H1 (cell line): ENCODE results near the gene ASCC1. TPM values are rescaled to one million over a fixed set of nuclear protein-coding genes. Genes with fewer than 3 reads are reported as not detected.

Source experiments
- CTCF ChIA-PET: fragments of 300-600 bp; sonication (Branson Sonifier 250); formaldehyde crosslinking; loops from one replicate; lab custom pipeline; 2021; ENCODE audit not compliant: partially characterized antibody; lab: Charles Lee
- POLR2A ChIA-PET: fragments of 300-600 bp; sonication (Branson Sonifier 250); formaldehyde crosslinking; loops from one replicate; lab custom pipeline; 2021; ENCODE audit warnings: inconsistent platforms; ENCODE audit not compliant: partially characterized antibody; lab: Charles Lee
- DNase-seq, 2 experiments: peaks; one replicate each; pipeline versions ENCODE4 v3.0.0 to v3.0.0-alpha.2; 2010 to 2022; ENCODE audit warnings: low spot score in 2 of 2, low read depth in 1 of 2, mixed read lengths in 1 of 2
- FAIRE-seq: peaks from 2 replicates; lab custom pipeline; 2011; peaks lifted over from hg19 to GRCh38; lab: Jason Lieb, UNC
- H2AFZ ChIP-seq: 2 replicates; pipeline ENCODE4 v1.8.1; 2012; ENCODE audit warnings: low read length, inconsistent platforms
- H2AK5ac ChIP-seq: 2 replicates; pipeline ENCODE4 v1.6.1; 2013; ENCODE audit warnings: low read depth, low read length
- H2BK120ac ChIP-seq: replicated peaks from 2 replicates; pipeline ENCODE3; 2013; ENCODE audit warnings: low read depth, low read length, inconsistent platforms
- H2BK12ac ChIP-seq: 2 replicates; pipeline ENCODE4 v1.6.1; 2013; ENCODE audit warnings: low read depth, low read length
- H2BK15ac ChIP-seq: 2 replicates; pipeline ENCODE4 v1.6.1; 2013; ENCODE audit warnings: low read length
- H2BK20ac ChIP-seq: 2 replicates; pipeline ENCODE4 v1.6.1; 2013; ENCODE audit warnings: low read length
- H2BK5ac ChIP-seq: 2 replicates; pipeline ENCODE4 v1.6.1; 2013; ENCODE audit warnings: low read depth, low read length
- H3K14ac ChIP-seq: 2 replicates; pipeline ENCODE4 v1.6.1; 2013; ENCODE audit warnings: inconsistent platforms; ENCODE audit not compliant: insufficient read length
- H3K18ac ChIP-seq: 2 replicates; pipeline ENCODE4 v1.6.1; 2013; ENCODE audit warnings: low read length; ENCODE audit errors: extremely low read depth
- H3K23ac ChIP-seq: 2 replicates; pipeline ENCODE4 v1.6.1; 2013; ENCODE audit warnings: inconsistent platforms; ENCODE audit not compliant: insufficient read length
- H3K23me2 ChIP-seq: 2 replicates; pipeline ENCODE4 v1.6.1; 2013; ENCODE audit warnings: low read depth, low read length
- H3K27ac ChIP-seq: 2 replicates; pipeline ENCODE4 v1.6.1; 2011; ENCODE audit warnings: low read depth, low read length, inconsistent platforms
- H3K27me3 ChIP-seq, 4 experiments: replicated peaks in 1 of 4; 1 replicate in 1 of 4; 2 replicates in 3 of 4; pipeline versions ENCODE4 v1.6.1 to v1.8.1; 2011 to 2013; ENCODE audit warnings: low read length in 3 of 4, mild to moderate bottlenecking in 3 of 4, inconsistent platforms in 2 of 4, mixed read lengths in 2 of 4, moderate library complexity in 1 of 4; ENCODE audit not compliant: control insufficient read depth in 3 of 4, insufficient read depth in 3 of 4; ENCODE audit errors: extremely low read depth in 1 of 4
- H3K36me3 ChIP-seq, 4 experiments: 2 replicates each; pipeline versions ENCODE4 v1.6.1 to v1.8.1; 2011 to 2013; ENCODE audit warnings: mild to moderate bottlenecking in 4 of 4, low read length in 3 of 4, moderate library complexity in 2 of 4, control low read depth in 1 of 4, inconsistent platforms in 1 of 4; ENCODE audit not compliant: insufficient read depth in 4 of 4, control insufficient read depth in 2 of 4
- H3K4ac ChIP-seq: replicated peaks from 2 replicates; pipeline ENCODE3; 2013; ENCODE audit warnings: low read length, low read depth, mixed read lengths, inconsistent platforms; ENCODE audit not compliant: insufficient read length
- H3K4me1 ChIP-seq, 4 experiments: replicated peaks in 1 of 4; 1 replicate in 1 of 4; 2 replicates in 3 of 4; pipeline versions ENCODE4 v1.6.1 to v1.8.1; 2011 to 2013; ENCODE audit warnings: low read length in 3 of 4, inconsistent platforms in 2 of 4, mixed read lengths in 1 of 4; ENCODE audit not compliant: insufficient read depth in 4 of 4, control insufficient read depth in 3 of 4
- H3K4me2 ChIP-seq, 2 experiments: 2 replicates each; pipeline versions ENCODE4 v1.6.1 to v1.8.1; 2011 to 2013; ENCODE audit warnings: low read depth in 2 of 2, low read length in 2 of 2, control low read depth in 1 of 2, inconsistent platforms in 1 of 2, mild to moderate bottlenecking in 1 of 2; ENCODE audit not compliant: insufficient read depth in 1 of 2
- H3K4me3 ChIP-seq, 4 experiments: fragments of 200-600, 300-600 bp in 1 of 4; sonication (generic), shearing (Covaris generic), sonication (Bioruptor Twin) in 1 of 4; 2 replicates each; pipeline versions ENCODE4 v1.5.1 to v1.8.1; 2011 to 2016; ENCODE audit warnings: low read length in 4 of 4, low read depth in 3 of 4, control low read depth in 2 of 4, inconsistent platforms in 2 of 4, mild to moderate bottlenecking in 2 of 4, mixed read lengths in 1 of 4, moderate library complexity in 1 of 4; ENCODE audit not compliant: insufficient read depth in 2 of 4; ENCODE audit errors: extremely low read depth in 1 of 4
- H3K56ac ChIP-seq: replicated peaks from 2 replicates; pipeline ENCODE3; 2013; ENCODE audit warnings: low read depth, mild to moderate bottlenecking, mixed read lengths, low read length, inconsistent platforms; ENCODE audit not compliant: insufficient read length
- H3K79me1 ChIP-seq: 2 replicates; pipeline ENCODE4 v1.6.1; 2013; ENCODE audit warnings: low read depth, low read length, control low read depth
- H3K79me2 ChIP-seq, 2 experiments: 2 replicates each; pipeline versions ENCODE4 v1.6.1 to v1.8.1; 2012 to 2013; ENCODE audit warnings: low read length in 2 of 2, mild to moderate bottlenecking in 2 of 2, inconsistent platforms in 1 of 2; ENCODE audit not compliant: insufficient read depth in 2 of 2, control insufficient read depth in 1 of 2
- H3K9ac ChIP-seq, 4 experiments: replicated peaks in 1 of 4; 1 replicate in 1 of 4; 2 replicates in 3 of 4; pipeline versions ENCODE4 v1.6.1 to v1.8.1; 2011 to 2013; ENCODE audit warnings: low read depth in 3 of 4, low read length in 3 of 4, control low read depth in 2 of 4, mild to moderate bottlenecking in 2 of 4, moderate library complexity in 2 of 4, inconsistent platforms in 1 of 4; ENCODE audit errors: extremely low read depth in 1 of 4
- H3K9me3 ChIP-seq, 2 experiments: 2 replicates each; pipeline versions ENCODE4 v1.6.1 to v1.8.1; 2012 to 2013; ENCODE audit warnings: mild to moderate bottlenecking in 2 of 2, moderate library complexity in 2 of 2, control low read depth in 1 of 2, inconsistent platforms in 1 of 2, low read depth in 1 of 2, low read length in 1 of 2, mixed read lengths in 1 of 2; ENCODE audit not compliant: insufficient read depth in 2 of 2
- H4K20me1 ChIP-seq, 2 experiments: replicated peaks in 1 of 2; 2 replicates each; pipeline versions ENCODE3 to v1.8.1; 2011 to 2013; ENCODE audit warnings: inconsistent platforms in 2 of 2, low read length in 2 of 2, mild to moderate bottlenecking in 1 of 2; ENCODE audit not compliant: insufficient read depth in 2 of 2, control insufficient read depth in 1 of 2
- H4K5ac ChIP-seq: 2 replicates; pipeline ENCODE4 v1.6.1; 2013; ENCODE audit warnings: low read length, low read depth, mixed read lengths, inconsistent platforms; ENCODE audit not compliant: insufficient read length
- H4K8ac ChIP-seq: 2 replicates; pipeline ENCODE4 v1.8.0; 2013; ENCODE audit warnings: mild to moderate bottlenecking, moderate library complexity, low read length, inconsistent platforms; ENCODE audit not compliant: insufficient read depth; ENCODE audit errors: extremely low read depth
- H4K91ac ChIP-seq: replicated peaks from 2 replicates; pipeline ENCODE3; 2013; ENCODE audit warnings: low read length, mixed read lengths, inconsistent platforms; ENCODE audit not compliant: insufficient read length
- GABPA ChIP-seq: IDR thresholded peaks from 2 replicates; pipeline ENCODE4 v1.6.1; 2011; ENCODE audit warnings: mild to moderate bottlenecking, low read length, moderate library complexity, borderline replicate concordance; ENCODE audit not compliant: insufficient read depth
- MAX ChIP-seq: IDR thresholded peaks from 2 replicates; pipeline ENCODE4 v1.6.1; 2012; ENCODE audit warnings: inconsistent platforms
- TEAD4 ChIP-seq: IDR thresholded peaks from 2 replicates; pipeline ENCODE4 v1.6.1; 2012; ENCODE audit warnings: low read depth, low read length, inconsistent platforms, mixed read lengths
- WGBS, 2 experiments: shearing (Covaris generic) in 1 of 2; methylation state at CpG; one replicate each; pipeline versions ENCODE4 v1.1.6 to v1.1.7; 2013 to 2015; ENCODE audit warnings: low lambda C conversion rate in 2 of 2, mixed read lengths in 2 of 2, inconsistent platforms in 1 of 2, low coverage in 1 of 2, missing lambda C conversion rate in 1 of 2; ENCODE audit not compliant: insufficient replicate concordance in 2 of 2, insufficient coverage in 1 of 2, insufficient read length in 1 of 2; ENCODE audit errors: extremely low coverage in 1 of 2, missing lambda C conversion rate in 1 of 2; 5-methylcytosine and 5-hydroxymethylcytosine counted together
- polyA plus RNA-seq, 7 experiments: library from polyadenylated mRNA; depleted of rRNA in 3 of 7; stranded (reverse) in 5 of 7; unstranded in 2 of 7; fragments of >200 nt in 5 of 7; fragments of 200-250 nt in 2 of 7; gene quantifications; 1 replicate in 5 of 7; 2 replicates in 1 of 7; 4 replicates in 1 of 7; pipeline versions ENCODE4 v1.2.1 to v1.2.3, GENCODE V29; 2011 to 2013; ENCODE audit warnings: missing spikeins in 2 of 7, mixed read lengths in 2 of 7
- total RNA-seq: library from RNA; stranded (reverse); fragmentation: NEBNext Ultra II Directional; extraction: Animal tissue kit (Norgen Biotek cat#: 25700); gene quantifications from 2 replicates; pipeline ENCODE4 v1.2.1, GENCODE V29; 2021

Gene ASCC1
- total and polyA plus RNA-seq, 2 of the 8 experiments (the other 6 are each of a cell fraction or from before 2014, with no cell fraction given): 25.6 to 35.8 TPM

DNA sequence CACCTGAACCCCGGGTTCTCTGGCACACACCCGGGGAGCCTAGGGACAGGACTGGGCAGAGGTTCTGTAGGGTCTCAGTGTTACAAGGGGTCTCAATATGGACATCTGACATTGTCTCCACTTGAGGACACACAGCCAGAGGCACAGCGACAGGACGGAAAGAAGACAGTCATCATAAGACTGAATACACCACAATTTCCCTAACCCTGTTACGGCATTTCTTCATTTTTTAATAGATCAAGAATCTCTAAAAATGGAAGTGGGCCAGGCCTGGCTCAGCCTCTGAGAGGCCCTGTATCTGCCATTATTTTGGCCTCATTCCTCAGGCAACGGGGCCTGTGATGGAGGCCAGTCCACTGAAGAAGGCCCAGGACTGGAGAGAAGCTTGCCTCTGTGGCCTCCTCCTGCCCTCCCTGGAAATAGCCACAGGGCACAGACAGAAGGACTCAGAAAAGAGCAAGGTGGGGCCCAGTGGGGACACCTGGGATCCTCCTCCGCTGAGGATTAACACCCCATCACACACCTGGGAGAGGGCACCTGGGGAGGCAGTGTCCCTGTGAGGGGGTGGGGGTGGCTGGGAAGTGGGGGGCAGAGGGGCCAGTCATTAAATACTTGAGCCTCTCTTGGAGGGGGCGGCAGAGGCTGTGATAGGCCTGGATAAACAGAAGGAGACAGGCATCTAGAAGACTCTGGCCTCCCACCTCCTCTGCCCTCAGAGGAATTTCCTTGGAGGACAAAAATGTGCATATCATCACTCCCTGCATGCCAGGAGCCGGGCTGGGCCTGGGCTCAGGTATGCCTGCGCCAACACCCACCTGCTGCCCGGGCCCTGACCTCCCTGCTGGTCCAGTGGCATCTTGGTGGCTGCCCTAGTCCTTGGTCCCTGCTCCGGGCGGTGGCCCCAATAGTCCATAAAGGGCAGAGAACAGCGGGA is 135.8 kb downstream of the ASCC1 start:
- Histone ChIP-seq H2BK120ac (no peak overlapping the region), H3K4me2 (no peak overlapping the region), H2BK20ac (no peak overlapping the region; the same call in 1 of the 2 replicates), H3K23me2 (no peaks in the 10 kb centered on the region), H4K5ac (no peak overlapping the region), H3K9ac (no peak overlapping the region), H4K91ac (no peak overlapping the region), H3K27ac (no peak overlapping the region), H2BK5ac (no peak overlapping the region), H4K8ac (no peak overlapping the region), H3K18ac (no peak overlapping the region), H3K79me1 (no peaks in the 10 kb centered on the region), H4K20me1 (no peaks in the 10 kb centered on the region), H3K4me3 (no peak overlapping the region), H3K56ac (no peak overlapping the region), H3K27me3 (peaks cover 0 to 5% (median 4%) of the 10 kb centered on the region in 4 experiments; a peak in 6 of 7 replicates), H3K4ac (no peak overlapping the region), H3K36me3 (no peaks in the 10 kb centered on the region; a peak in 1 of 8 replicates), H2BK15ac (no peak overlapping the region), H3K23ac (no peak overlapping the region), H2AFZ (no peak overlapping the region), H3K14ac (no peak overlapping the region), H3K9me3 (no peaks in the 10 kb centered on the region), H2BK12ac (no peak overlapping the region), H3K4me1 (peaks cover 0 to 10% (median 2%) of the 10 kb centered on the region in 4 experiments; a peak in 5 of 7 replicates), H2AK5ac (peak overlapping the region; percentile 28; the same call in 1 of the 2 replicates), H3K79me2 (no peaks in the 10 kb centered on the region)
- ChIA-PET POLR2A (interaction anchor here (1.2 kb wide), 1 partner anchor 20 kb away, joined by 3 read pairs; no protein-coding TSS in a partner anchor), CTCF (interaction anchor here (1.2 to 2.4 kb wide), 8 partner anchors 9 to 123 kb away, joined by 3 to 15 read pairs (median 4); no protein-coding TSS in a partner anchor)
- TF ChIP-seq TEAD4: peak; percentile 50; the same call in 1 of the 2 replicates
- no peak for TF ChIP-seq MAX
- TF ChIP-seq GABPA: no peak
- DNase-seq: peak in 1 of 2 experiments; percentile 45
- 86% methylated on average over 13 of the region's 14 CpGs; no CpG with 5 or more reads in 1 of the 2 experiments for WGBS, 2 experiments
- FAIRE-seq: no peak
